ENCODE measurements around the gene LASP1. TPM values are rescaled to one million over a fixed set of nuclear protein-coding genes. Genes with fewer than 3 reads are reported as not detected.
"Not testable (repeated sequence)": the region's sequence is repeated elsewhere in the genome, so short reads cannot be mapped to it uniquely, and the experiment has no call there.

Gene LASP1
- total RNA-seq, 1 experiment from 2014 or later = 78.3 TPM

DNA sequence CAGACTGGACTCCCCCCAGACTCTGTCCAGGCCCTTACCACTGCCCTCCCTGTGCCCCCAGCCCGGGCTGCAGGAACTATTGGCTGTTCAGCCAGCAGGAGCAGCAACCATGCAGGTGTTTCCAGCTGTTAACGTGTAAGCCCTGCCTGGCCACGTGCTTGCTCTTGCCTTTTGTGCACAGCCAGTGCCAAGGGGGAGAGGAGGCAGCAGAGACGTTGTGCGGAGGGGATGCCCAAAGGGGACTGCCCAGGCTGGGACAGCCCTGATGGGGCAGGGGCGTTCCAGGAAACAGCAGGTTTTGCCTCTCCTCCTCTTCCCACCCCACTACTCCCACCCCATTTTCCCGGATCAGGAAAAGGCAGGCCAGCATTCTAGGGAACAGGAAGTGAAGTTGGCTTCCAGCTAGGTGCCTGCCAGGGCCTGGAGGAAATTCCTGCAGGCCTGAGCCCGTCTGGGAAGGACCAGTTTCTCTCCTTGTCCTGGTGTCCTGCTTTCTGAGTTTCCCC is 38.9 kb downstream of the LASP1 start:
- H3K4me1 ChIP-seq (ENCODE audit: insufficient read depth, low read length, poor library complexity, severe bottlenecking) = no peaks in the 10 kb centered on the region
- H3K4me3 ChIP-seq (ENCODE audit: low read depth, low read length, poor library complexity, severe bottlenecking) = no peak overlapping the region
- H3K9me3 ChIP-seq (ENCODE audit: low read depth, low read length, poor library complexity, severe bottlenecking) = no peaks in the 10 kb centered on the region
- ChIA-PET POLR2A (ENCODE audit: low non-redundant PET) (no interaction called here), CTCF (no interaction called here)
- no peak overlapping the region for H3K27ac ChIP-seq (ENCODE audit: low read depth, low read length, poor library complexity, severe bottlenecking)
- no peaks in the 10 kb centered on the region for H3K27me3 ChIP-seq (replicated peaks; ENCODE audit: insufficient read depth, low read depth, low read length, poor library complexity)
- BruUV-seq (replicated peaks) = no TSS peak
- no peak for DNase-seq (ENCODE audit: low spot score)
- intact Hi-C loops (cut with micrococcal nuclease; ENCODE audit: unreplicated experiment) = no loop called here
- no peaks in the 10 kb centered on the region for H3K36me3 ChIP-seq (ENCODE audit: insufficient read depth, low read length, poor library complexity, severe bottlenecking)
- TF ChIP-seq, protein P1, sequence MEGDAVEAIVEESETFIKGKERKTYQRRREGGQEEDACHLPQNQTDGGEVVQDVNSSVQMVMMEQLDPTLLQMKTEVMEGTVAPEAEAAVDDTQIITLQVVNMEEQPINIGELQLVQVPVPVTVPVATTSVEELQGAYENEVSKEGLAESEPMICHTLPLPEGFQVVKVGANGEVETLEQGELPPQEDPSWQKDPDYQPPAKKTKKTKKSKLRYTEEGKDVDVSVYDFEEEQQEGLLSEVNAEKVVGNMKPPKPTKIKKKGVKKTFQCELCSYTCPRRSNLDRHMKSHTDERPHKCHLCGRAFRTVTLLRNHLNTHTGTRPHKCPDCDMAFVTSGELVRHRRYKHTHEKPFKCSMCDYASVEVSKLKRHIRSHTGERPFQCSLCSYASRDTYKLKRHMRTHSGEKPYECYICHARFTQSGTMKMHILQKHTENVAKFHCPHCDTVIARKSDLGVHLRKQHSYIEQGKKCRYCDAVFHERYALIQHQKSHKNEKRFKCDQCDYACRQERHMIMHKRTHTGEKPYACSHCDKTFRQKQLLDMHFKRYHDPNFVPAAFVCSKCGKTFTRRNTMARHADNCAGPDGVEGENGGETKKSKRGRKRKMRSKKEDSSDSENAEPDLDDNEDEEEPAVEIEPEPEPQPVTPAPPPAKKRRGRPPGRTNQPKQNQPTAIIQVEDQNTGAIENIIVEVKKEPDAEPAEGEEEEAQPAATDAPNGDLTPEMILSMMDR (conservative IDR thresholded peaks at IDR 0.05; ENCODE audit: low read depth, low read length) = no peak
- TF ChIP-seq EZH2 (IDR thresholded peaks at IDR 0.05; ENCODE audit: borderline replicate concordance, low read depth, low read length, poor library complexity, severe bottlenecking) = no peak

DNA sequence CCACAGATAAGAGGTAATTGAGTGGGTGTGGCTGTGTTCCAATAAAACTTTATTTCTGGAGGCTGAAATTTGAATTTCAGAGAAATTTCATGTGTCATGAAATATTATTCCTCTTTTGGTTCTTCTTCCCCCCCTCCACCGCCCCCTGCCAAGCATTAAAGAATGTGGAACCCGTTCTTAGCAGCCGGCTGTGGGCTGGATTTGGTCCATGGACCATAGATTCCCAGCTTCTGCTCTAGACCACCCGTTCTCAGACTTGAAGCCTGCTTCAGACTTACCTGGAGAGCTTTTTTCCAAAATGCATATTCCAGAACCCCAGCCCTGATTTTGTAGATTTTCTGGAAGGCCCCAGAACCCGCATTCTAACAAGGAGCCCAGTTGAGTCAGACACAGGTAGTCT is 40.5 kb downstream of the LASP1 start:
- no peaks in the 10 kb centered on the region for H3K36me3 ChIP-seq (ENCODE audit: insufficient read depth, low read length, poor library complexity, severe bottlenecking)
- no peaks in the 10 kb centered on the region for H3K27me3 ChIP-seq (replicated peaks; ENCODE audit: insufficient read depth, low read depth, low read length, poor library complexity)
- TF ChIP-seq, protein P1 (conservative IDR thresholded peaks at IDR 0.05; ENCODE audit: low read depth, low read length) = no peak
- no peak for TF ChIP-seq EZH2 (IDR thresholded peaks at IDR 0.05; ENCODE audit: borderline replicate concordance, low read depth, low read length, poor library complexity, severe bottlenecking)
- no peak overlapping the region for H3K4me3 ChIP-seq (ENCODE audit: low read depth, low read length, poor library complexity, severe bottlenecking)
- H3K27ac ChIP-seq (ENCODE audit: low read depth, low read length, poor library complexity, severe bottlenecking) = no peak overlapping the region
- CTCF ChIA-PET = interaction anchor here (0.6 kb wide), 1 partner anchor 243 kb away, joined by 3 read pairs; no protein-coding TSS in a partner anchor
- intact Hi-C loops (cut with micrococcal nuclease; ENCODE audit: unreplicated experiment) = no loop called here
- no TSS peak for BruUV-seq (replicated peaks)
- H3K4me1 ChIP-seq (ENCODE audit: insufficient read depth, low read length, poor library complexity, severe bottlenecking) = no peaks in the 10 kb centered on the region
- POLR2A ChIA-PET (ENCODE audit: low non-redundant PET) = no interaction called here
- H3K9me3 ChIP-seq (ENCODE audit: low read depth, low read length, poor library complexity, severe bottlenecking) = no peaks in the 10 kb centered on the region
- DNase-seq (ENCODE audit: low spot score) = no peak

DNA sequence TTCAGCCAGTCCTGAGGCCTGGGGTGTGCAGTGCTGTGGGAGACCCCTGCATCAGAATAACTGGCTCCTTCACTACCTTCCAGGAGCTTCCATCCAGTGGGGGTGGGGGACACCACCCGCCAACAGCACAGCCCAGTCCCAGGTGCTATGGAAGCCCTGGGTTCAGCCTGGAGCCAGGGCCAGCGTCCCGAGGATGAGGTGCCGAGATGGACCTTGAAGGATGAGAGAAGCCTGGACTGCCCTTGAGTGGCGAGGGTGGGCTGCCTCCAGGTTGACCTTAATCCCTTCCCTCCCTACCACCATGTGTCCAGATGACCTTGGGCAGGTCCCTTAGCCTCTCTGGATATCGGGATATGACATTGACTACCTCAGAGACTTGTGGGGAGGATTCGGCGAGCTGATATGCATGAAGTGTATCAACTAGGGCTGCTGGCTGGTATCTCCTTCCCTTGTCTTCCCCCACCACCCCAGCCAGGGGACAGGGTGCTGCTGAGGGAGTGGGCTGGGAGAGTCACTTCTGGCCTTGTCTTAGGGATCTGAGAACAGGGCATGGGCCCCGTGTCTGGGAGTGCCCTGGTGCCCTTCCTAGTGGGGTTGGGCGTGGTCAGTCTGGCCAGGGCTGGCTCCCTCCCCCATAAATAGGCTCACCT is 41.3 kb downstream of the LASP1 start:
- no peak overlapping the region for H3K4me3 ChIP-seq (ENCODE audit: low read depth, low read length, poor library complexity, severe bottlenecking)
- H3K36me3 ChIP-seq (ENCODE audit: insufficient read depth, low read length, poor library complexity, severe bottlenecking) = no peaks in the 10 kb centered on the region
- intact Hi-C loops (cut with micrococcal nuclease; ENCODE audit: unreplicated experiment) = no loop called here
- no peak for DNase-seq (ENCODE audit: low spot score)
- BruUV-seq (replicated peaks) = no TSS peak
- CTCF ChIA-PET = interaction anchor here (0.6 kb wide), 1 partner anchor 242 kb away, joined by 3 read pairs; no protein-coding TSS in a partner anchor
- no peak overlapping the region for H3K27ac ChIP-seq (ENCODE audit: low read depth, low read length, poor library complexity, severe bottlenecking)
- no peaks in the 10 kb centered on the region for H3K4me1 ChIP-seq (ENCODE audit: insufficient read depth, low read length, poor library complexity, severe bottlenecking)
- POLR2A ChIA-PET (ENCODE audit: low non-redundant PET) = no interaction called here
- TF ChIP-seq, protein P1 (conservative IDR thresholded peaks at IDR 0.05; ENCODE audit: low read depth, low read length) = no peak
- TF ChIP-seq EZH2 (IDR thresholded peaks at IDR 0.05; ENCODE audit: borderline replicate concordance, low read depth, low read length, poor library complexity, severe bottlenecking) = no peak
- no peaks in the 10 kb centered on the region for H3K9me3 ChIP-seq (ENCODE audit: low read depth, low read length, poor library complexity, severe bottlenecking)
- no peaks in the 10 kb centered on the region for H3K27me3 ChIP-seq (replicated peaks; ENCODE audit: insufficient read depth, low read depth, low read length, poor library complexity)

DNA sequence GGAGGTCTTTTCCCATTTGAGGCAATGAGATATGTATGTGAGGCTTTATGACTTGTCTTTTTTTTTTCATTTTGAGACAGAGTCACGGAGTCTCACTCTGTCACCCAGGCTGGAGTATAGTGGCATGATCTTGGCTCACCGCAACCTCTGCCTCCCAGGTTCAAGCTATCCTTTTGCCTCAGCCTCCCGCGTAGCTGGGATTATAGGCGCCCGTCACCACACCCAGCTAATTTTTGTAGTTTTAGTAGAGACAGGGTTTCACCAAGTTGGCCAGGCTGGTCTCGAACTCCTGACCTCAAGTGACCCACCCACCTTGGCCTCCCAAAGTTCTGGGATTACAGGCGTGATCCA is 41.8 kb downstream of the LASP1 start:
- POLR2A ChIA-PET (ENCODE audit: low non-redundant PET); BruUV-seq (replicated peaks); H3K4me1 ChIP-seq (ENCODE audit: insufficient read depth, low read length, poor library complexity, severe bottlenecking); intact Hi-C loops (cut with micrococcal nuclease; ENCODE audit: unreplicated experiment); H3K36me3 ChIP-seq (ENCODE audit: insufficient read depth, low read length, poor library complexity, severe bottlenecking); CTCF ChIA-PET; H3K9me3 ChIP-seq (ENCODE audit: low read depth, low read length, poor library complexity, severe bottlenecking); H3K4me3 ChIP-seq (ENCODE audit: low read depth, low read length, poor library complexity, severe bottlenecking); DNase-seq (ENCODE audit: low spot score); H3K27me3 ChIP-seq (replicated peaks; ENCODE audit: insufficient read depth, low read depth, low read length, poor library complexity); H3K27ac ChIP-seq (ENCODE audit: low read depth, low read length, poor library complexity, severe bottlenecking): not testable (repeated sequence)
